ENCODE data around the gene CHAMP1. TPM values are rescaled to one million over a fixed set of nuclear protein-coding genes. Genes with fewer than 3 reads are reported as not detected.
A peak's percentile ranks its signal among the peaks of the same experiment; 100 is the strongest.

The CHAMP1 gene
- total RNA-seq, 1 donor from 2014 or later = 26.8 TPM

DNA sequence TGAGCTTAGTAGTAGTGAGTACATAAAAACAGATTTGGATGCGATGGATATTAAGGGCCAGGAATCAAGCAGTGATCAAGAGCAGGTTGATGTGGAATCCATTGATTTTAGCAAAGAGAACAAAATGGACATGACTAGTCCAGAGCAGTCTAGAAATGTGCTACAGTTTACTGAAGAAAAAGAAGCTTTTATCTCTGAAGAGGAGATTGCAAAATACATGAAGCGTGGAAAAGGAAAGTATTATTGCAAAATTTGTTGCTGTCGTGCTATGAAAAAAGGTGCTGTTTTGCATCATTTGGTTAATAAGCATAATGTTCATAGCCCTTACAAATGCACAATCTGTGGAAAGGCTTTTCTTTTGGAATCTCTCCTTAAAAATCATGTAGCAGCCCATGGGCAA, 11.4 kb downstream of the CHAMP1 start:
- peaks cover 50% of the 10 kb centered on the region for H3K36me3 Mint-ChIP-seq (ENCODE audit: low read depth, unreplicated experiment)

DNA sequence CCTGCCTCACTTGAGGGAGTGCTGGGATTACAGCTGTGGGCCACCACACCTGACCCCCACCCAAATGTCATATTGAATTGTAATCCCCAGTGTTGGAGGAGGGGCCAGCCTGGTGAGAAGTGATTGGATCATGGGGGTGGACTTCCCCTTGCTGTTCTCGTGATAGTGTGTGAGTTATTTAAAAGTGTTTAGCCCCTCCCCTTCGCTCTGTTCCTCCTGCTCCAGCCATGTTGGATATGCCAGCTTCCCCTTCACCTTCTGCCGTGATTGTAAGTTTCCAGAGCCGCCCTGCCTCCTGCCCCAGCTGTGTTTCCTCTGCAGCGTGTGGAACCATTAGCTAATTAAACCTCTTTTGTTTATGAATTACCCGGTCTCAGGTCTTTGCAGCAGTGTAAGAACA, 13.7 kb downstream of the CHAMP1 start:
- H4K20me1 ChIP-seq (ENCODE audit: insufficient read depth, low read length) = peaks cover 32% of the 10 kb centered on the region
- peaks cover 30% of the 10 kb centered on the region for H3K36me3 Mint-ChIP-seq (ENCODE audit: low read depth, unreplicated experiment)
- H3K4me1 Mint-ChIP-seq (ENCODE audit: low read depth, unreplicated experiment) = peaks cover 3% of the 10 kb centered on the region
- no peaks in the 10 kb centered on the region for H3K27me3 Mint-ChIP-seq (ENCODE audit: low read depth, unreplicated experiment)
- peaks cover 30% of the 10 kb centered on the region for H3K36me3 ChIP-seq (ENCODE audit: insufficient read depth, low read length)
- peaks cover 4% of the 10 kb centered on the region for H3K9me3 Mint-ChIP-seq (ENCODE audit: unreplicated experiment)
- H3K4me3 Mint-ChIP-seq (ENCODE audit: unreplicated experiment) = no peak overlapping the region
- H3K9ac ChIP-seq (ENCODE audit: low read length) = no peak overlapping the region
- no peaks in the 10 kb centered on the region for H3K4me1 ChIP-seq (ENCODE audit: insufficient read depth, low read length)
- FAIRE-seq (no peak), DNase-seq (ENCODE audit: low read depth) (no peak)
- H3K4me2 ChIP-seq (ENCODE audit: low read length) = no peak overlapping the region
- H3K9me3 ChIP-seq (ENCODE audit: insufficient read depth, low read depth, low read length) = no peaks in the 10 kb centered on the region
- no peaks in the 10 kb centered on the region for H3K27me3 ChIP-seq (ENCODE audit: insufficient read depth, low read length)
- H3K27ac Mint-ChIP-seq (ENCODE audit: unreplicated experiment) = no peak overlapping the region
- H3K4me3 ChIP-seq (ENCODE audit: insufficient read depth, low read depth, low read length) = no peak overlapping the region
- no peak for TF ChIP-seq EZH2 (IDR thresholded peaks at IDR 0.05; ENCODE audit: insufficient read depth, low read length)
- TF ChIP-seq, protein P1, sequence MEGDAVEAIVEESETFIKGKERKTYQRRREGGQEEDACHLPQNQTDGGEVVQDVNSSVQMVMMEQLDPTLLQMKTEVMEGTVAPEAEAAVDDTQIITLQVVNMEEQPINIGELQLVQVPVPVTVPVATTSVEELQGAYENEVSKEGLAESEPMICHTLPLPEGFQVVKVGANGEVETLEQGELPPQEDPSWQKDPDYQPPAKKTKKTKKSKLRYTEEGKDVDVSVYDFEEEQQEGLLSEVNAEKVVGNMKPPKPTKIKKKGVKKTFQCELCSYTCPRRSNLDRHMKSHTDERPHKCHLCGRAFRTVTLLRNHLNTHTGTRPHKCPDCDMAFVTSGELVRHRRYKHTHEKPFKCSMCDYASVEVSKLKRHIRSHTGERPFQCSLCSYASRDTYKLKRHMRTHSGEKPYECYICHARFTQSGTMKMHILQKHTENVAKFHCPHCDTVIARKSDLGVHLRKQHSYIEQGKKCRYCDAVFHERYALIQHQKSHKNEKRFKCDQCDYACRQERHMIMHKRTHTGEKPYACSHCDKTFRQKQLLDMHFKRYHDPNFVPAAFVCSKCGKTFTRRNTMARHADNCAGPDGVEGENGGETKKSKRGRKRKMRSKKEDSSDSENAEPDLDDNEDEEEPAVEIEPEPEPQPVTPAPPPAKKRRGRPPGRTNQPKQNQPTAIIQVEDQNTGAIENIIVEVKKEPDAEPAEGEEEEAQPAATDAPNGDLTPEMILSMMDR (IDR thresholded peaks at IDR 0.05; ENCODE audit: insufficient read depth, low read depth, low read length) = no peak
- no peak overlapping the region for H2AFZ ChIP-seq (ENCODE audit: low read depth, low read length)
- peaks cover 30% of the 10 kb centered on the region for H3K79me2 ChIP-seq (ENCODE audit: insufficient read depth, low read length)
- H3K27ac ChIP-seq (ENCODE audit: low read depth, low read length) = no peak overlapping the region

More for the DNA sequence above, 11.4 kb downstream of the CHAMP1 start:
- no peak overlapping the region for H3K4me2 ChIP-seq (ENCODE audit: low read length)
- Mint-ChIP-seq H3K27ac (ENCODE audit: unreplicated experiment) (no peak overlapping the region), H3K27me3 (ENCODE audit: low read depth, unreplicated experiment) (no peaks in the 10 kb centered on the region), H3K4me3 (ENCODE audit: unreplicated experiment) (no peak overlapping the region), H3K4me1 (ENCODE audit: low read depth, unreplicated experiment) (peaks cover 3% of the 10 kb centered on the region), H3K9me3 (ENCODE audit: unreplicated experiment) (peaks cover 10% of the 10 kb centered on the region)
- no peaks in the 10 kb centered on the region for H3K9me3 ChIP-seq (ENCODE audit: insufficient read depth, low read depth, low read length)
- H3K36me3 ChIP-seq (ENCODE audit: insufficient read depth, low read length) = peaks cover 46% of the 10 kb centered on the region
- H4K20me1 ChIP-seq (ENCODE audit: insufficient read depth, low read length) = peaks cover 38% of the 10 kb centered on the region
- DNase-seq (ENCODE audit: low read depth) (no peak), FAIRE-seq (peak; percentile 23)
- H2AFZ ChIP-seq (ENCODE audit: low read depth, low read length) = no peak overlapping the region
- H3K4me1 ChIP-seq (ENCODE audit: insufficient read depth, low read length) = no peaks in the 10 kb centered on the region
- no peak for TF ChIP-seq EZH2 (IDR thresholded peaks at IDR 0.05; ENCODE audit: insufficient read depth, low read length)
- TF ChIP-seq, protein P1 (IDR thresholded peaks at IDR 0.05; ENCODE audit: insufficient read depth, low read depth, low read length) = no peak
- H3K79me2 ChIP-seq (ENCODE audit: insufficient read depth, low read length) = peaks cover 51% of the 10 kb centered on the region
- no peak overlapping the region for H3K27ac ChIP-seq (ENCODE audit: low read depth, low read length)
- H3K4me3 ChIP-seq (ENCODE audit: insufficient read depth, low read depth, low read length) = no peak overlapping the region
- H3K9ac ChIP-seq (ENCODE audit: low read length) = no peak overlapping the region
- no peaks in the 10 kb centered on the region for H3K27me3 ChIP-seq (ENCODE audit: insufficient read depth, low read length)

DNA sequence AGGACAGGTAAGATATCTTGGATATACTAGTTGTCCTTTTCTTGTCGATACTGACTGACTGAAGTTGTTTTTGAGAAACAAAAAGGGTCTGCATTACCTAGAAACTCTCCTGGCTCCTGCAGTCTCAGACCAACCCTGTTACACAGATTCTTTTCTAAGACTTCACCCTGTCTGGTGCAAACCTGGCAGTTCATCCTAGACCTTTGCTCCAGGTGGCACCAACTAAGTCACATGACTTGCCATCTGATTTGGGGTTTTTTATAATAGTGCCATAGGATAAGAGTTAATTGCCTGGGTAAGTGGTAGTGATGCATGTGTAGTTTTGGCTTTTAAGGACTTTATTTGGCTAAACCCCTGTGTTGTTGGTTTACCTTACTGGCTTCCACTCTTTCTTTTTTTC, 14.3 kb downstream of the CHAMP1 start:
- H3K9ac ChIP-seq (ENCODE audit: low read length) = no peak overlapping the region
- Mint-ChIP-seq H3K9me3 (ENCODE audit: unreplicated experiment) (peaks cover 4% of the 10 kb centered on the region), H3K27ac (ENCODE audit: unreplicated experiment) (no peak overlapping the region), H3K36me3 (ENCODE audit: low read depth, unreplicated experiment) (peaks cover 28% of the 10 kb centered on the region), H3K4me3 (ENCODE audit: unreplicated experiment) (no peak overlapping the region), H3K4me1 (ENCODE audit: low read depth, unreplicated experiment) (peaks cover 3% of the 10 kb centered on the region), H3K27me3 (ENCODE audit: low read depth, unreplicated experiment) (no peaks in the 10 kb centered on the region)
- H4K20me1 ChIP-seq (ENCODE audit: insufficient read depth, low read length) = peaks cover 31% of the 10 kb centered on the region
- no peak overlapping the region for H2AFZ ChIP-seq (ENCODE audit: low read depth, low read length)
- no peak for DNase-seq (ENCODE audit: low read depth)
- no peaks in the 10 kb centered on the region for H3K27me3 ChIP-seq (ENCODE audit: insufficient read depth, low read length)
- no peak overlapping the region for H3K4me2 ChIP-seq (ENCODE audit: low read length)
- H3K4me3 ChIP-seq (ENCODE audit: insufficient read depth, low read depth, low read length) = no peak overlapping the region
- TF ChIP-seq EZH2 (IDR thresholded peaks at IDR 0.05; ENCODE audit: insufficient read depth, low read length) = no peak
- TF ChIP-seq, protein P1 (IDR thresholded peaks at IDR 0.05; ENCODE audit: insufficient read depth, low read depth, low read length) = no peak
- FAIRE-seq = no peak
- peaks cover 24% of the 10 kb centered on the region for H3K79me2 ChIP-seq (ENCODE audit: insufficient read depth, low read length)
- no peaks in the 10 kb centered on the region for H3K4me1 ChIP-seq (ENCODE audit: insufficient read depth, low read length)
- peaks cover 25% of the 10 kb centered on the region for H3K36me3 ChIP-seq (ENCODE audit: insufficient read depth, low read length)
- H3K9me3 ChIP-seq (ENCODE audit: insufficient read depth, low read depth, low read length) = no peaks in the 10 kb centered on the region
- H3K27ac ChIP-seq (ENCODE audit: low read depth, low read length) = no peak overlapping the region
